Natural killer cell (primary cell): ENCODE measurements around the gene PRKAR1B. TPM values are rescaled to one million over a fixed set of nuclear protein-coding genes. Genes with fewer than 3 reads are reported as not detected.
A peak's percentile ranks its signal among the peaks of the same experiment; 100 is the strongest.

Experiments
- ATAC-seq, 3 donors: fragments of 150-1000 bp in 2 of 3; fragments of 200-7000 bp in 1 of 3; cut with Tn5 transposase; 1 replicate in 1 of 3; 2 replicates in 2 of 3; pipeline ENCODE4 v1.10.0; 2021; ENCODE audit warnings: mild to moderate bottlenecking in 2 of 3, moderate library complexity in 2 of 3
- DNase-seq, 2 donors: peaks; one replicate each; pipeline versions ENCODE4 v3.0.0 to v3.0.0-alpha.2; 2013 to 2021; ENCODE audit warnings: mixed read lengths in 1 of 2
- H3K27ac ChIP-seq: one replicate; pipeline ENCODE4 v1.5.1; 2013; ENCODE audit warnings: mild to moderate bottlenecking, low read length
- H3K27me3 ChIP-seq: one replicate; pipeline ENCODE4 v1.6.1; 2013; ENCODE audit warnings: low read length; ENCODE audit not compliant: control insufficient read depth, insufficient read depth
- H3K36me3 ChIP-seq: one replicate; pipeline ENCODE4 v1.6.1; 2013; ENCODE audit warnings: low read length; ENCODE audit not compliant: control insufficient read depth, insufficient read depth
- H3K4me1 ChIP-seq: one replicate; pipeline ENCODE4 v1.6.1; 2013; ENCODE audit warnings: low read length; ENCODE audit not compliant: control insufficient read depth, insufficient read depth
- H3K4me3 ChIP-seq: one replicate; pipeline ENCODE4 v1.5.1; 2013; ENCODE audit warnings: low read length
- H3K9me3 ChIP-seq: one replicate; pipeline ENCODE4 v1.6.1; 2013; ENCODE audit warnings: low read length; ENCODE audit not compliant: control insufficient read depth, insufficient read depth
- H3K27ac Mint-ChIP-seq, 2 donors: one replicate each; pipeline ENCODE4 v1.8.0; 2022; ENCODE audit warnings: mild to moderate bottlenecking in 2 of 2, mixed read lengths in 2 of 2, moderate library complexity in 1 of 2
- H3K27me3 Mint-ChIP-seq, 2 donors: one replicate each; pipeline ENCODE4 v1.8.0; 2022; ENCODE audit warnings: low read depth in 2 of 2, mixed read lengths in 2 of 2
- H3K36me3 Mint-ChIP-seq: one replicate; pipeline ENCODE4 v1.8.0; 2022; ENCODE audit warnings: mixed read lengths
- H3K4me1 Mint-ChIP-seq, 2 donors: one replicate each; pipeline ENCODE4 v1.8.0; 2022; ENCODE audit warnings: mixed read lengths in 2 of 2
- H3K4me3 Mint-ChIP-seq: one replicate; pipeline ENCODE4 v1.8.0; 2022; ENCODE audit warnings: mild to moderate bottlenecking, moderate library complexity, mixed read lengths
- H3K9me3 Mint-ChIP-seq, 2 donors: one replicate each; pipeline ENCODE4 v1.8.0; 2022; ENCODE audit warnings: mixed read lengths in 2 of 2
- WGBS: methylation state at CpG from one replicate; pipeline ENCODE4 v1.1.7; 2013; ENCODE audit warnings: missing lambda C conversion rate; ENCODE audit not compliant: insufficient coverage; 5-methylcytosine and 5-hydroxymethylcytosine counted together
- intact Hi-C: fragments of 100-400 bp; cut with micrococcal nuclease; formaldehyde crosslinking; loops from one replicate; pipeline ENCODE4 v1.14.2; 2022
- total RNA-seq, 4 donors: library from RNA; stranded (reverse); fragments of 120-200 nt in 1 of 4; gene quantifications; one replicate each; pipeline versions ENCODE4 v1.2.3 to v1.2.4, GENCODE V29; 2013 to 2022
- TF ChIP-seq, protein P1 (sequence below): fragments of 200-600 bp; IDR thresholded peaks from one replicate; pipeline ENCODE4 v1.8.0; 2022; ENCODE audit warnings: antibody characterized with exemption

Gene PRKAR1B
- total RNA-seq, 3 donors from 2014 or later (not counting 1 experiment from before 2014, with no cell fraction given): 2.4 to 3.8 (median 3.0) TPM

DNA sequence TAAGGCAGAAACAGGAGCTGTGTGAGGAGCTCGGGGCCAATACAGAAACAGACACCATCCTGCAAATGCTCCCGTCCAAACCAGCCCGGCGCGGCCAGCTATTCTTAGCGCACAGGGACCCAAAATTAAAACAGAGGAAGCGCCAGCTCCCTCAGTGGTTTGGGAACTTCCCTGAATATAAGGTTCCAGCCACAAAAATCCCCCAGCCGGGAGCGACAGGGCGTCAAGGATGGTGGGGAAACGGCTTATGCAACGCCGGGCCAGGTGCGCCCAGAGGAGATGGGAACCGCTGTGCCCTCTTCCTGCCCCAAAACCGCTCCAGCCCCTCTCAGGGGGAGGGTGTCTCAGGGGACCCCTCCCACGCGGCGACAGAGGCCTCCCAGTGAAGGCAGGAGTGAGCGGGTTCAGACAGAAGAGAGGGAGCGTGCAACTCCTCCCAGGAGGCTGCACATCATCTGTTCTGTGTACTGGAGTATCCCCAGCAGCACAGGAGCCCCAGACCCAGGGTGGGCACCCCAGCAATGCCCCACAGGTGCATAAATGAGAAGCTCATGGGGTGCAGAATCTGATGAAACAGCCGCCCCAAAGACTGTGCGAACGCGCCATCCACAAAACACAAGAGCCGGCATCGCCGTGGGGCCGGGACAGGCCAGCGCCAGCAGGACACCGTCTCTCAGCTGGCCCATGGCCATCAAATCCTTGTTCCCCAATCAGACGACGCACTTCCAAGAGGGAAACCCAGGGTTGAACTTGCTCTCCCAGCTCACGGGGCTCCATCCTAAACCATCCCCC, 133.6 kb downstream of the PRKAR1B start:
- peaks cover 13 to 40% of the 10 kb centered on the region in 2 donors for H3K4me1 Mint-ChIP-seq
- peaks cover 3 to 4% of the 10 kb centered on the region in 2 donors for H3K9me3 Mint-ChIP-seq
- no peaks in the 10 kb centered on the region for H3K36me3 ChIP-seq
- H3K27me3 ChIP-seq: no peaks in the 10 kb centered on the region
- intact Hi-C loops: no loop called here
- no peak overlapping the region for H3K4me3 ChIP-seq
- peaks cover 7 to 13% of the 10 kb centered on the region in 2 donors for H3K27me3 Mint-ChIP-seq
- no peaks in the 10 kb centered on the region for H3K36me3 Mint-ChIP-seq
- TF ChIP-seq, protein P1, sequence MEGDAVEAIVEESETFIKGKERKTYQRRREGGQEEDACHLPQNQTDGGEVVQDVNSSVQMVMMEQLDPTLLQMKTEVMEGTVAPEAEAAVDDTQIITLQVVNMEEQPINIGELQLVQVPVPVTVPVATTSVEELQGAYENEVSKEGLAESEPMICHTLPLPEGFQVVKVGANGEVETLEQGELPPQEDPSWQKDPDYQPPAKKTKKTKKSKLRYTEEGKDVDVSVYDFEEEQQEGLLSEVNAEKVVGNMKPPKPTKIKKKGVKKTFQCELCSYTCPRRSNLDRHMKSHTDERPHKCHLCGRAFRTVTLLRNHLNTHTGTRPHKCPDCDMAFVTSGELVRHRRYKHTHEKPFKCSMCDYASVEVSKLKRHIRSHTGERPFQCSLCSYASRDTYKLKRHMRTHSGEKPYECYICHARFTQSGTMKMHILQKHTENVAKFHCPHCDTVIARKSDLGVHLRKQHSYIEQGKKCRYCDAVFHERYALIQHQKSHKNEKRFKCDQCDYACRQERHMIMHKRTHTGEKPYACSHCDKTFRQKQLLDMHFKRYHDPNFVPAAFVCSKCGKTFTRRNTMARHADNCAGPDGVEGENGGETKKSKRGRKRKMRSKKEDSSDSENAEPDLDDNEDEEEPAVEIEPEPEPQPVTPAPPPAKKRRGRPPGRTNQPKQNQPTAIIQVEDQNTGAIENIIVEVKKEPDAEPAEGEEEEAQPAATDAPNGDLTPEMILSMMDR: no peak
- 48% methylated on average over 34 of the region's 34 CpGs for WGBS
- DNase-seq: peak in 1 of 2 donors; percentile 42
- peaks cover 44% of the 10 kb centered on the region for H3K4me1 ChIP-seq
- peak overlapping the region in 1 of 2 donors; percentile 49 for H3K27ac Mint-ChIP-seq
- H3K4me3 Mint-ChIP-seq: no peak overlapping the region
- ATAC-seq: no peak
- peaks cover 9% of the 10 kb centered on the region for H3K9me3 ChIP-seq
- H3K27ac ChIP-seq: no peak overlapping the region

DNA sequence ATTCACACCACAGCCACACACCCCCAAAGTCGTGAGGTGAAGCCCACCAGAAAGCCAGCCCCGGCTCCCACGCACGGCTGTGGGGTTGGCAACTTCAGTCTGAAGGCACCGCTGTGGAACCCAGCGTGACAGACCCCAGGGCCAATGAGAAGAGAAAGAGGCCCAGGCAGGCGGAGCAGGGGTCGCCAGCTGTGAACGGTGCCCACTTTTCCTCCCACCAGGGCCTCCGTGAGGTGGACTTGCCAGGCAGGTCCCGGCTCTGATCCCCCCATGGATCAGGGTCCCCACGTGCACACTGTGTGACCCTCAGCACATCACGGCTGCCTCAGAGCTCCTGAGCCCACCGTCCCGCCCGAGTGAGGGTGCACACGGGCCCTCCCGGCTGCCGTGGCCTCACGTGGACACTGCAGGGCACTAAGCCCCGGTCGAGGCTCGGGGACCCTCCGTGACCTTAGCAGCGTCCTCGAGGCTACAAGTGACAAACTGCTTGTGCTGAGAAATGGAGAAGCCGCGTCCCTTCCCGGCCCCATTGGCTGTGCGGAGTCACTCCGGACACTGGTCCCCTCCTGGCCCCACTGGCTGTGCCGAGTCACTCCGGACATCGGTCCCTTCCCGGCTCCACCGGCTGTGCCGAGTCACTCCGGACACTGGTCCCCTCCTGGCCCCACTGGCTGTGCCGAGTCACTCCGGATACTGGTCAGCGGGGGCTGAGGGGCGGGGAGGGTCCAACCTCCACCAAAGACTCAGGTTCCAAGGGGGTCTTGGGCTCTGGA, 135.0 kb downstream of the PRKAR1B start:
- TF ChIP-seq, protein P1: no peak
- no peaks in the 10 kb centered on the region for H3K36me3 ChIP-seq
- WGBS: 93% methylated on average over 42 of the region's 42 CpGs
- ATAC-seq (no peak), DNase-seq (no peak)
- peaks cover 12% of the 10 kb centered on the region for H3K9me3 ChIP-seq
- no peaks in the 10 kb centered on the region for H3K36me3 Mint-ChIP-seq
- H3K27me3 ChIP-seq: no peaks in the 10 kb centered on the region
- H3K4me1 ChIP-seq: peaks cover 44% of the 10 kb centered on the region
- peaks cover 7 to 13% of the 10 kb centered on the region in 2 donors for H3K27me3 Mint-ChIP-seq
- H3K27ac ChIP-seq: no peak overlapping the region
- peaks cover 7 to 8% of the 10 kb centered on the region in 2 donors for H3K9me3 Mint-ChIP-seq
- peaks cover 13 to 45% of the 10 kb centered on the region in 2 donors for H3K4me1 Mint-ChIP-seq
- peak overlapping the region in 1 of 2 donors; percentile 49 for H3K27ac Mint-ChIP-seq
- no peak overlapping the region for H3K4me3 ChIP-seq
- H3K4me3 Mint-ChIP-seq: no peak overlapping the region
- intact Hi-C loops: no loop called here

DNA sequence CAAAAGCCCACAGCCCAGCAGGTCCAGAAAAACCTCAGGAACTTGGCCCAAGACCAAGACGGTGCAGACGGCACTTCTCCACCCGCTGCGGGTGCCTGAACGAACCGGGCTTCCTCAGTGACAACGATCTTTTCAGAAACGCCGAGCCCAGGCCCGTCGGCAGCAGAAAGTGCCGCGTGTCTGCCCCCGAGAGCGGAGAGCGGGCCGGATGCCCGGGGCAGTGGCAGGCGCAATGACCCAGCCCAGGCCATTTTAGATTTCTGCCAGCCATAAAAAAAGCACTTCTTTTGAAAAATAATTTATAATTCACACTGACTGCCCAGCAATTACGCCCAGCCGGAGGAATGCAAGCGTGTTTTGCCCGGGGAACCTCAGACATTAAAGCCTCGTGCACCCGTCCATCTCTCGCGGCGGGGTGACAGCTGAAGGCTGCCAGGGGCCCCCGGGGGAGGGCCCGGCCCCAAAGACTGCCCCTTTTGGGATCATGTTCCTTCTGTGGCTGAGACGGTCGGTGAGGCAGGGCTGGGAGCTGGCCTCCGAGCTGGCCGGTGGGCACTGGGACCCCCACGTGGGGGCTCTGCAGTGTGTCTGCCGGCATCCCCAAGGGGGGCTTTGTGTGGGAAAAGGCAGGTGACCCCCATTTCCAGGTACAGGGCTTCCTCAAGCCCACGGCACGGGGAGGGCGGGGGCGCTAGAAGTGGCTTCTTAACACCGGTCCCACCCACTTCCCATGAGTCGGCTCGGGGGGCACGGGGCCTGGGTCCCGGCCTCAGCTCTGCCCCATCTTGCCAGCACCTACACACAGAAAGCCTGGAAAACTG, 136.1 kb downstream of the PRKAR1B start:
- Histone ChIP-seq H3K36me3 (no peaks in the 10 kb centered on the region), H3K4me3 (no peak overlapping the region), H3K27ac (no peak overlapping the region), H3K4me1 (peaks cover 38% of the 10 kb centered on the region), H3K27me3 (no peaks in the 10 kb centered on the region), H3K9me3 (peaks cover 12% of the 10 kb centered on the region)
- H3K4me3 Mint-ChIP-seq: no peak overlapping the region
- intact Hi-C loops: no loop called here
- no peak for DNase-seq
- no peak overlapping the region for H3K27ac Mint-ChIP-seq
- 68% methylated on average over 45 of the region's 45 CpGs for WGBS
- TF ChIP-seq, protein P1: no peak
- ATAC-seq: no peak
- H3K36me3 Mint-ChIP-seq: no peaks in the 10 kb centered on the region
- H3K4me1 Mint-ChIP-seq: peaks cover 13 to 44% of the 10 kb centered on the region in 2 donors
- peaks cover 7 to 13% of the 10 kb centered on the region in 2 donors for H3K27me3 Mint-ChIP-seq
- peaks cover 7 to 8% of the 10 kb centered on the region in 2 donors for H3K9me3 Mint-ChIP-seq
